IPS DF 6.9 (cell line): ENCODE measurements around the gene ESRRG.

Source experiments
- DNase-seq: peaks from one replicate; pipeline ENCODE4 v3.0.0-alpha.2; 2013; ENCODE audit warnings: low read depth, low spot score
- H3K27ac ChIP-seq: one replicate; pipeline ENCODE4 v1.5.1; 2013; ENCODE audit warnings: low read length, control low read depth
- H3K27me3 ChIP-seq: 2 replicates; pipeline ENCODE4 v1.6.1; 2013; ENCODE audit warnings: mild to moderate bottlenecking, low read length; ENCODE audit not compliant: control insufficient read depth, insufficient read depth
- H3K36me3 ChIP-seq: 2 replicates; pipeline ENCODE4 v1.6.1; 2013; ENCODE audit warnings: low read length; ENCODE audit not compliant: control insufficient read depth, insufficient read depth
- H3K4me1 ChIP-seq: 2 replicates; pipeline ENCODE4 v1.6.1; 2013; ENCODE audit warnings: low read length; ENCODE audit not compliant: control insufficient read depth, insufficient read depth
- H3K4me3 ChIP-seq: 2 replicates; pipeline ENCODE4 v1.5.1; 2013; ENCODE audit warnings: mild to moderate bottlenecking, low read length
- H3K9me3 ChIP-seq: 2 replicates; pipeline ENCODE4 v1.6.1; 2013; ENCODE audit warnings: low read length, inconsistent platforms; ENCODE audit not compliant: control insufficient read depth, insufficient read depth
- WGBS: extraction: QIAGEN DNeasy Blood & Tissue Kit; methylation state at CpG from one replicate; pipeline ENCODE4 v1.1.7; 2013; ENCODE audit warnings: mixed read lengths, missing lambda C conversion rate; ENCODE audit not compliant: insufficient read length, insufficient coverage; 5-methylcytosine and 5-hydroxymethylcytosine counted together

ESRRG gene

GRCh38 chr1:216482620-216483019 lies 240.6 kb downstream of the ESRRG start:
- no peak for DNase-seq
- Histone ChIP-seq H3K36me3 (no peaks in the 10 kb centered on the region), H3K27ac (no peak overlapping the region), H3K4me1 (no peaks in the 10 kb centered on the region), H3K4me3 (no peak overlapping the region), H3K9me3 (no peaks in the 10 kb centered on the region; the same call in 1 of the 2 replicates), H3K27me3 (no peaks in the 10 kb centered on the region)
- WGBS, result no CpG with 5 or more reads among the region's 3 CpGs

- Histone ChIP-seq H3K9me3 (no peaks in the 10 kb centered on the region), H3K27me3 (no peaks in the 10 kb centered on the region), H3K36me3 (no peaks in the 10 kb centered on the region), H3K4me3 (no peak overlapping the region), H3K27ac (no peak overlapping the region), H3K4me1 (no peaks in the 10 kb centered on the region)
- no CpG with 5 or more reads among the region's 8 CpGs for WGBS
- no peak for DNase-seq
These were observed 245.0 kb downstream of the ESRRG start for GRCh38 chr1:216478238-216478637.

GRCh38 chr1:216476341-216476740 lies 246.9 kb downstream of the ESRRG start:
- Histone ChIP-seq H3K9me3 (no peaks in the 10 kb centered on the region), H3K36me3 (no peaks in the 10 kb centered on the region), H3K27me3 (no peaks in the 10 kb centered on the region), H3K27ac (no peak overlapping the region), H3K4me1 (no peaks in the 10 kb centered on the region), H3K4me3 (no peak overlapping the region)
- WGBS, result no CpG with 5 or more reads among the region's 1 CpG
- no peak for DNase-seq

GRCh38 chr1:216475659-216476276 lies 247.5 kb downstream of the ESRRG start:
- H3K36me3 ChIP-seq, result no peaks in the 10 kb centered on the region
- no peak overlapping the region for H3K27ac ChIP-seq
- no peaks in the 10 kb centered on the region for H3K9me3 ChIP-seq
- no peak for DNase-seq
- H3K27me3 ChIP-seq, result no peaks in the 10 kb centered on the region
- no peak overlapping the region for H3K4me3 ChIP-seq
- H3K4me1 ChIP-seq, result no peaks in the 10 kb centered on the region
- WGBS, result no CpG with 5 or more reads among the region's 1 CpG

GRCh38 chr1:216466162-216466801 lies 256.9 kb downstream of the ESRRG start:
- no peaks in the 10 kb centered on the region for H3K27me3 ChIP-seq
- no CpG with 5 or more reads among the region's 3 CpGs for WGBS
- no peaks in the 10 kb centered on the region for H3K36me3 ChIP-seq
- H3K27ac ChIP-seq, result no peak overlapping the region
- no peak for DNase-seq
- H3K9me3 ChIP-seq, result no peaks in the 10 kb centered on the region
- no peaks in the 10 kb centered on the region for H3K4me1 ChIP-seq
- H3K4me3 ChIP-seq, result no peak overlapping the region

- no CpG with 5 or more reads among the region's 1 CpG for WGBS
- no peak overlapping the region for H3K27ac ChIP-seq
These were observed 258.7 kb downstream of the ESRRG start for GRCh38 chr1:216464489-216464888.

GRCh38 chr1:216462066-216462775 lies 261.0 kb downstream of the ESRRG start:
- H3K36me3 ChIP-seq, result no peaks in the 10 kb centered on the region
- no CpG with 5 or more reads among the region's 3 CpGs for WGBS
- no peaks in the 10 kb centered on the region for H3K9me3 ChIP-seq
- no peak for DNase-seq
- H3K4me3 ChIP-seq, result no peak overlapping the region
- H3K27ac ChIP-seq, result no peak overlapping the region
- H3K27me3 ChIP-seq, result no peaks in the 10 kb centered on the region
- no peaks in the 10 kb centered on the region for H3K4me1 ChIP-seq

More at GRCh38 chr1:216464489-216464888, 258.7 kb downstream of the ESRRG start:
- H3K4me3 ChIP-seq, result no peak overlapping the region
- no peaks in the 10 kb centered on the region for H3K36me3 ChIP-seq
- no peak for DNase-seq
- no peaks in the 10 kb centered on the region for H3K9me3 ChIP-seq
- no peaks in the 10 kb centered on the region for H3K27me3 ChIP-seq
- no peaks in the 10 kb centered on the region for H3K4me1 ChIP-seq

GRCh38 chr1:216461466-216461865 lies 261.8 kb downstream of the ESRRG start:
- Histone ChIP-seq H3K27me3 (no peaks in the 10 kb centered on the region), H3K4me3 (no peak overlapping the region), H3K4me1 (no peaks in the 10 kb centered on the region), H3K36me3 (no peaks in the 10 kb centered on the region), H3K27ac (no peak overlapping the region), H3K9me3 (no peaks in the 10 kb centered on the region)
- DNase-seq, result no peak

GRCh38 chr1:216459651-216460207 lies 263.5 kb downstream of the ESRRG start:
- Histone ChIP-seq H3K27me3 (no peaks in the 10 kb centered on the region), H3K27ac (no peak overlapping the region), H3K4me3 (no peak overlapping the region), H3K9me3 (no peaks in the 10 kb centered on the region), H3K4me1 (no peaks in the 10 kb centered on the region), H3K36me3 (no peaks in the 10 kb centered on the region)
- 100% methylated on average over 1 of the region's 3 CpGs for WGBS
- DNase-seq, result no peak

- no peak overlapping the region for H3K4me3 ChIP-seq
- H3K27ac ChIP-seq, result no peak overlapping the region
- no peaks in the 10 kb centered on the region for H3K9me3 ChIP-seq
- no peak for DNase-seq
- no peaks in the 10 kb centered on the region for H3K27me3 ChIP-seq
- no peaks in the 10 kb centered on the region for H3K36me3 ChIP-seq
- H3K4me1 ChIP-seq, result no peaks in the 10 kb centered on the region
These were observed 264.4 kb downstream of the ESRRG start for GRCh38 chr1:216458812-216459211.
